ENCODE data around the gene SNURF. TPM values are rescaled to one million over a fixed set of nuclear protein-coding genes. Genes with fewer than 3 reads are reported as not detected.

The SNURF gene
- total RNA-seq, 1 experiment from 2014 or later, result 18.0 TPM

Other genes with a start within 250 kb of the SNURF start
- 1,084 and 1,150 TPM in 2 replicates for gene SNRPN, start within 50 bp of the SNURF start, total RNA-seq (2014; rRNA removed; shearing (Covaris generic))